ENCODE results near the gene ZC3H12A.

DNA sequence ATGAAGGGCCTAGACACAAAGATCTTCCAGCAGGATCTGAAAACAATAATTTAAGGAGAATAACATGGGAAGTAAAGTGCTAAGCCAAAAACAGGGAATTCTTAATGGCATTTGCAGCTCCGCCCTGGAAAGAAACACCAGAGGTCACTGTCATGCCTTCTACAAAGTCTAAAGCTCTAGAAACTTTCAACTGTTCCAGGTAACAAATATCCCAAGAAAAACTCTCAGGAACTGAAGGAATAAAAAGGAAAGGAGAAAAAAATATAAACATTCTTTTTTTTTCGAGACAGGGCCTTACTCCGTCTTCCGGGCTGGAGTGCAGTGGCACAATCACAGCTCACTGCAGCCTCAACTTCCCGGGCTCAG is 13.2 kb downstream of the ZC3H12A start:
- TF ChIP-seq, protein P1, sequence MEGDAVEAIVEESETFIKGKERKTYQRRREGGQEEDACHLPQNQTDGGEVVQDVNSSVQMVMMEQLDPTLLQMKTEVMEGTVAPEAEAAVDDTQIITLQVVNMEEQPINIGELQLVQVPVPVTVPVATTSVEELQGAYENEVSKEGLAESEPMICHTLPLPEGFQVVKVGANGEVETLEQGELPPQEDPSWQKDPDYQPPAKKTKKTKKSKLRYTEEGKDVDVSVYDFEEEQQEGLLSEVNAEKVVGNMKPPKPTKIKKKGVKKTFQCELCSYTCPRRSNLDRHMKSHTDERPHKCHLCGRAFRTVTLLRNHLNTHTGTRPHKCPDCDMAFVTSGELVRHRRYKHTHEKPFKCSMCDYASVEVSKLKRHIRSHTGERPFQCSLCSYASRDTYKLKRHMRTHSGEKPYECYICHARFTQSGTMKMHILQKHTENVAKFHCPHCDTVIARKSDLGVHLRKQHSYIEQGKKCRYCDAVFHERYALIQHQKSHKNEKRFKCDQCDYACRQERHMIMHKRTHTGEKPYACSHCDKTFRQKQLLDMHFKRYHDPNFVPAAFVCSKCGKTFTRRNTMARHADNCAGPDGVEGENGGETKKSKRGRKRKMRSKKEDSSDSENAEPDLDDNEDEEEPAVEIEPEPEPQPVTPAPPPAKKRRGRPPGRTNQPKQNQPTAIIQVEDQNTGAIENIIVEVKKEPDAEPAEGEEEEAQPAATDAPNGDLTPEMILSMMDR (IDR thresholded peaks at IDR 0.05), result peak in 4 of 12 donors; percentile 8 to 31 (median 20)
- TF ChIP-seq POLR2A (IDR thresholded peaks at IDR 0.05), result no peak
